K562 (cell line): ENCODE results near the gene CEND1. TPM values are rescaled to one million over a fixed set of nuclear protein-coding genes. Genes with fewer than 3 reads are reported as not detected.

Experiments used
- NR2C2 ChIP-seq, 2 experiments: fragments of 200-800 bp in 1 of 2; sonication (Bioruptor generic) in 1 of 2; sonication (generic) in 1 of 2; formaldehyde crosslinking in 1 of 2; IDR thresholded peaks; 2 replicates each; pipeline versions ENCODE4 v1.6.1 to v1.8.0; 2016 to 2022; ENCODE audit warnings: mild to moderate bottlenecking in 1 of 2, missing compliant biosample characterization in 1 of 2, missing genetic modification characterization in 1 of 2, missing genetic modification reagents in 1 of 2
- polyA plus RNA-seq, 8 experiments: library from polyadenylated mRNA; depleted of rRNA in 4 of 8; stranded (reverse) in 5 of 8; unstranded in 3 of 8; fragments of >200 nt; fragmentation: Nextera tagmentation in 2 of 8; fragmentation: Illumina TruSeq in 1 of 8; extraction: Ambion mirVana in 2 of 8; extraction: Trizol in 1 of 8; gene quantifications; 2 replicates each; pipeline versions ENCODE4 v1.2.1 to v1.2.3, GENCODE V29; 2011 to 2014; ENCODE audit warnings: inconsistent platforms in 1 of 8, missing spikeins in 1 of 8
- total RNA-seq, 7 experiments: library from RNA; depleted of rRNA in 6 of 7; stranded (reverse); fragments of >200 nt in 6 of 7; fragmentation: Illumina TruSeq in 2 of 7; extraction: Trizol in 2 of 7; gene quantifications; 2 replicates each; pipeline versions ENCODE4 v1.2.1 to v1.2.3, GENCODE V29; 2011 to 2021; ENCODE audit warnings: low replicate concordance in 1 of 7
- TF ChIP-seq, protein P1 (sequence below): fragments of 450-650 bp; IDR thresholded peaks from 2 replicates; pipeline ENCODE4 v1.6.1; 2018; ENCODE audit not compliant: partially characterized antibody

The CEND1 gene
- total and polyA plus RNA-seq, 9 of the 15 experiments (the other 6 are each of a cell fraction or from before 2014, with no cell fraction given), result 0.13 to 0.18 (median 0.16) TPM; not detected in 6

DNA sequence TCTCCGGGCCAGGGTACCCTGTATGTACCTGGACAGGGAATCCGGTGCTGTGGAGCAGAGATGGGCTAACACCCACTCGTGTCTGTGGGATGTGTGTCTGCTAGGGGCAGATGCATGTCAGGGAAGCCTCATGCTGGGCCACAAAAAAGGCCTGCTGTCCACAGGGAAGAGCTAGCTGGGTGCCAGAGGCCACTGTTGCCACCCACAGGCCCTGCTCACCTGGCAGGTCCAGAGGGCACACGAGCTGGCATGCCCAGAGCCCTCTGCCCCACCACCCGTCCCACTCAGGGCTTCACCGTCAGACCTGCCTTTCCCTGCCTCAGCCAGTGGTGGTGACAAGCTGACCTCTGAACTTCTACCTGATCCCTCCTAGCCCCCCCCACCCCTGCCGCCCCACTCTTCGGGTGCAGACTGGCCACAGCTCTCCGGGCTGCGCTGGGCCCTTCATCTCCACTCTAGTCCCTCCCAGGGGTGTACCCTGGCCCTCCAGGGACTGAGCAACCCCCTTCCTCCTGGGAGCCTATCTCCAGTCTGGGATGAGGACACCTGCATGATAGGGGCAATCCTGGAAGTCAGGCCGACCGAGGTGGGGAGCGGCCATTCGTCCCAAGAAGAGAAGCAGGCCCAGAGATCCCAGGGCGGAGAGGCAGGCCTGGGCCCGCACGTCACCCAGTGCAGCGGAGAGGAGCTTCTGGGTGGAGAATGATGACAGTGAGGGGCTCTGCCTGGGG lies 6.8 kb upstream of the CEND1 start (continued):
- TF ChIP-seq NR2C2 (CRISPR knock-in tag; IDR thresholded peaks at IDR 0.05) (0 out of 2 replicates have a peak, but pooled peaks have one; percentile 14), NR2C2 (tag; IDR thresholded peaks at IDR 0.05) (peak; percentile 49)
- TF ChIP-seq, protein P1, sequence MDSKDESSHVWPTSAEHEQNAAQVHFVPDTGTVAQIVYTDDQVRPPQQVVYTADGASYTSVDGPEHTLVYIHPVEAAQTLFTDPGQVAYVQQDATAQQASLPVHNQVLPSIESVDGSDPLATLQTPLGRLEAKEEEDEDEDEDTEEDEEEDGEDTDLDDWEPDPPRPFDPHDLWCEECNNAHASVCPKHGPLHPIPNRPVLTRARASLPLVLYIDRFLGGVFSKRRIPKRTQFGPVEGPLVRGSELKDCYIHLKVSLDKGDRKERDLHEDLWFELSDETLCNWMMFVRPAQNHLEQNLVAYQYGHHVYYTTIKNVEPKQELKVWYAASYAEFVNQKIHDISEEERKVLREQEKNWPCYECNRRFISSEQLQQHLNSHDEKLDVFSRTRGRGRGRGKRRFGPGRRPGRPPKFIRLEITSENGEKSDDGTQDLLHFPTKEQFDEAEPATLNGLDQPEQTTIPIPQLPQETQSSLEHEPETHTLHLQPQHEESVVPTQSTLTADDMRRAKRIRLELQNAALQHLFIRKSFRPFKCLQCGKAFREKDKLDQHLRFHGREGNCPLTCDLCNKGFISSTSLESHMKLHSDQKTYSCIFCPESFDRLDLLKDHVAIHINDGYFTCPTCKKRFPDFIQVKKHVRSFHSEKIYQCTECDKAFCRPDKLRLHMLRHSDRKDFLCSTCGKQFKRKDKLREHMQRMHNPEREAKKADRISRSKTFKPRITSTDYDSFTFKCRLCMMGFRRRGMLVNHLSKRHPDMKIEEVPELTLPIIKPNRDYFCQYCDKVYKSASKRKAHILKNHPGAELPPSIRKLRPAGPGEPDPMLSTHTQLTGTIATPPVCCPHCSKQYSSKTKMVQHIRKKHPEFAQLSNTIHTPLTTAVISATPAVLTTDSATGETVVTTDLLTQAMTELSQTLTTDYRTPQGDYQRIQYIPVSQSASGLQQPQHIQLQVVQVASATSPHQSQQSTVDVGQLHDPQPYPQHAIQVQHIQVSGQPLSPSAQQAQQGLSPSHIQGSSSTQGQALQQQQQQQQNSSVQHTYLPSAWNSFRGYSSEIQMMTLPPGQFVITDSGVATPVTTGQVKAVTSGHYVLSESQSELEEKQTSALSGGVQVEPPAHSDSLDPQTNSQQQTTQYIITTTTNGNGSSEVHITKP, result peak; percentile 3
